OCI-LY1 (cell line): ENCODE results near the gene EPN3.

ENCODE experiments used
- CTCF ChIP-seq: fragments of 200-600 bp; sonication (generic), shearing (Covaris generic); IDR thresholded peaks from 2 replicates; pipeline ENCODE4 v1.5.1; 2017; ENCODE audit warnings: mild to moderate bottlenecking, antibody characterized with exemption, low read length, moderate library complexity, mixed read lengths
- EZH2 ChIP-seq: fragments of 200-600 bp; sonication (generic), shearing (Covaris generic); IDR thresholded peaks from 2 replicates; pipeline ENCODE4 v1.8.0; 2017; ENCODE audit warnings: borderline replicate concordance, mixed run types, mild to moderate bottlenecking, antibody characterized with exemption, low read length, moderate library complexity, mixed read lengths

GRCh38 chr17:50487213-50488096, 45.1 kb upstream of the EPN3 start:
- TF ChIP-seq EZH2 (no peak), CTCF (no peak)
